ENCODE results near the gene C16orf95.

C16orf95 gene

DNA sequence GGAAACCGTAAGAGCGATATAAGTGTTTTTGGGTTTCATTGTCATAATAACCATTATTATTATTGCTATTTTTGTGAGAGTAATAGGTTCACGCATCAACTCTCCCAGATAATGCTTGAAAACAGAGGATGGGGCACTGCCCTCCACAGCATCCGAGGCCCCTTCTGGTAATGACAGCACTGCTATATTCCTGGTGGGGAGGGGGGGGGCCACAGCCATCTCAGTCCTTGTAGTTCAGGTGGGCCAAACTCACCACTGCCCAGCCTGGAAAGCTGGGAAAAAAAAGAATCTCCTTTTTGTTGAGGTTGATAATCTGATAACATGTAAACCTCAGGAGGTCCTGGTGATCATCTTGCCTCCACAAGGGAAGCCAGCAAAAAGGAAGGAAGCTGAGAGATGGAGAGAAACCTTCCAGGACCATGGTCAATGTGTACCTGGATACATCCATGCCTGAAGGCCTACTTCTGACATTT, 706 bp downstream of the C16orf95 start:
- ChIA-PET POLR2A (interaction anchor here (1.0 to 3.4 kb wide), 13 partner anchors 11 to 387 kb away, joined by 3 to 31 read pairs (median 6); partner anchors contain the start of gene FBXO31), CTCF (interaction anchor here (1.0 to 1.1 kb wide), 2 partner anchors 19 to 254 kb away, joined by 3 read pairs; no protein-coding TSS in a partner anchor)
- no peak for DNase-seq (ENCODE audit: extremely low spot score)
- TF ChIP-seq FOXM1 (IDR thresholded peaks at IDR 0.05; ENCODE audit: borderline replicate concordance): no peak
- TF ChIP-seq SP1 (IDR thresholded peaks at IDR 0.05): no peak
- TF ChIP-seq LEF1 (IDR thresholded peaks at IDR 0.05; ENCODE audit: borderline replicate concordance): no peak
- no peak for TF ChIP-seq CTBP1 (IDR thresholded peaks at IDR 0.05; ENCODE audit: borderline replicate concordance)
- TF ChIP-seq ELF4 (IDR thresholded peaks at IDR 0.05): no peak
- no peak for TF ChIP-seq HDGF (IDR thresholded peaks at IDR 0.05; ENCODE audit: borderline replicate concordance)
- no peak for TF ChIP-seq FOXA1 (IDR thresholded peaks at IDR 0.05)
- TF ChIP-seq L3MBTL2 (conservative IDR thresholded peaks at IDR 0.05): no peak
- TF ChIP-seq, protein P1, sequence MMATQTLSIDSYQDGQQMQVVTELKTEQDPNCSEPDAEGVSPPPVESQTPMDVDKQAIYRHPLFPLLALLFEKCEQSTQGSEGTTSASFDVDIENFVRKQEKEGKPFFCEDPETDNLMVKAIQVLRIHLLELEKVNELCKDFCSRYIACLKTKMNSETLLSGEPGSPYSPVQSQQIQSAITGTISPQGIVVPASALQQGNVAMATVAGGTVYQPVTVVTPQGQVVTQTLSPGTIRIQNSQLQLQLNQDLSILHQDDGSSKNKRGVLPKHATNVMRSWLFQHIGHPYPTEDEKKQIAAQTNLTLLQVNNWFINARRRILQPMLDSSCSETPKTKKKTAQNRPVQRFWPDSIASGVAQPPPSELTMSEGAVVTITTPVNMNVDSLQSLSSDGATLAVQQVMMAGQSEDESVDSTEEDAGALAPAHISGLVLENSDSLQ (IDR thresholded peaks at IDR 0.05): no peak
- TF ChIP-seq TARDBP (IDR thresholded peaks at IDR 0.05): no peak
- no peak for TF ChIP-seq ARNT (IDR thresholded peaks at IDR 0.05)
- TF ChIP-seq BHLHE40 (IDR thresholded peaks at IDR 0.05; ENCODE audit: borderline replicate concordance): no peak
- no peak for TF ChIP-seq FOXK2 (IDR thresholded peaks at IDR 0.05)
- no peak for TF ChIP-seq NFRKB (IDR thresholded peaks at IDR 0.05)
- TF ChIP-seq ZNF384 (IDR thresholded peaks at IDR 0.05): no peak
- no peak for TF ChIP-seq SUZ12 (IDR thresholded peaks at IDR 0.05)

DNA sequence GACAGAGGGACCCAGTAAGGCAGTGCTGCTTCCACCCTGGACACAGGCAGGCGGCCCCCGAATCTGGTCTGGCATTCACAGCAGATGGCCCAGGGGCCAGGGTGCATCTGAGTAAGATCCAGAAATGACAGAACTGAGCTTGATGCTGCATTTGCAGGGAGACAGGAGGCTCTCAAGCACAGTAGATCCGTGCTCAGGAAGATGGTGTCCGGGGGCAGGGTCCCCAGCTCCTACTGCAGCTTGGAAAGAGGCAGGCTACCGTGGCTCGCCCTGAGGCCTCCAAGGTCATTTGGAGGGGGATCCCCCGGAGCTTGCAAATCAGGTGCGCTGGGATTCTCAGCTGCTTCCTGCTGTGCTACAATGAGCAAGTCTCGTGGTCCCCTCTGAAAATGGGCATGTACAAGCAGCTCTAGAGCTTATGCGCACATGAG, 2.2 kb downstream of the C16orf95 start:
- ChIA-PET CTCF (no interaction called here), POLR2A (interaction anchor here (1.5 kb wide), 1 partner anchor 19 kb away, joined by 3 read pairs; no protein-coding TSS in a partner anchor)
- TF ChIP-seq BHLHE40 (IDR thresholded peaks at IDR 0.05; ENCODE audit: borderline replicate concordance) (no peak), FOXA1 (IDR thresholded peaks at IDR 0.05) (no peak), SUZ12 (IDR thresholded peaks at IDR 0.05) (no peak), NFRKB (IDR thresholded peaks at IDR 0.05) (no peak), HDGF (IDR thresholded peaks at IDR 0.05; ENCODE audit: borderline replicate concordance) (no peak), ELF4 (IDR thresholded peaks at IDR 0.05) (no peak), ARNT (IDR thresholded peaks at IDR 0.05) (no peak), TARDBP (IDR thresholded peaks at IDR 0.05) (no peak), FOXK2 (IDR thresholded peaks at IDR 0.05) (no peak), SP1 (IDR thresholded peaks at IDR 0.05) (no peak)
- no peak for DNase-seq (ENCODE audit: extremely low spot score)

DNA sequence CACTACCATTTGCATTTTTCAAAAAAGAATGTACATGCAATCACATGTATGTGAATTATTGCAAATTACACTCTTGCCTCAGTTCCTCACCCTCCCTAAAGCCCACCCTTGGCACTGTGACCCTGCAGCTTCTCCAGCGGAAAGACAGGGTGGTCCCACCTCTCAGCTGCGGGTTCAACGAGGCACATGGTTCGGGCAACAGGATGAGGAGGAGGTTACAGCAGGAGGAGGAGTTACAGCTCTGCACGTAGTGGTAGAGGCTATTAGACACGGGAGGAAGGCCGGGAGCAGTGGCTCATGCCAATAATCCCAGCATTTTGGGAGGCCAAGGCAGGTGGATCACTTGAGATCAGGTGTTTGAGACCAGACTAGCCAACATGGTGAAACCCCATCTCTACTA, 5.2 kb downstream of the C16orf95 start:
- ChIA-PET POLR2A (interaction anchor here (1.6 kb wide), 1 partner anchor 72 kb away, joined by 3 read pairs; the partner anchor contains the start of gene FBXO31), CTCF (no interaction called here)
- TF ChIP-seq SUZ12 (IDR thresholded peaks at IDR 0.05): no peak
- no peak for TF ChIP-seq ARNT (IDR thresholded peaks at IDR 0.05)
- no peak for TF ChIP-seq L3MBTL2 (conservative IDR thresholded peaks at IDR 0.05)
- no peak for TF ChIP-seq ZNF384 (IDR thresholded peaks at IDR 0.05)
- no peak for TF ChIP-seq CTBP1 (IDR thresholded peaks at IDR 0.05; ENCODE audit: borderline replicate concordance)
- no peak for TF ChIP-seq HDGF (IDR thresholded peaks at IDR 0.05; ENCODE audit: borderline replicate concordance)
- no peak for TF ChIP-seq FOXK2 (IDR thresholded peaks at IDR 0.05)
- no peak for TF ChIP-seq FOXM1 (IDR thresholded peaks at IDR 0.05; ENCODE audit: borderline replicate concordance)
- TF ChIP-seq ELF4 (IDR thresholded peaks at IDR 0.05): no peak
- TF ChIP-seq SP1 (IDR thresholded peaks at IDR 0.05): no peak
- TF ChIP-seq, protein P1 (IDR thresholded peaks at IDR 0.05): no peak
- DNase-seq (ENCODE audit: extremely low spot score): no peak

DNA sequence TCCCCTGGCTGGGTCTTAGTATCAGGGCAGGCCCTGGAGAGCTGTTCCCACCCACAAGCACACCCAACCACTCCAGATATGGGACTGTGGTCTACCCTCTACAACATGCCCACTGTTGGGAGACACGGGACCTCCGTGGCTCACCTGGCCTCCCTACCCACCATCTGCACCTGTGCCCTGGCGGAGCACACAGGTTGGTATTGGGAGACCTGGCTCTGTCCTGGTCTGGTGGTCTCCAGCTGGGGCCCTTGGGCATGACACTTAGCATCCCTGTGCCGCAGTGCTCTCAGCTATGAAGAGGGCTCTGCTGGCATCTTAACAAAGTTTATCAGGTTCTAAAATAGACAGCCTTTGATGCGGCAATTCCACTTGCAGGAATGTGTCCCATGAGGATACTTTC, 5.8 kb downstream of the C16orf95 start:
- CTCF ChIA-PET: no interaction called here
- POLR2A ChIA-PET: no interaction called here
- no peak for DNase-seq (ENCODE audit: extremely low spot score)
- TF ChIP-seq L3MBTL2 (conservative IDR thresholded peaks at IDR 0.05): no peak
- no peak for TF ChIP-seq CTBP1 (IDR thresholded peaks at IDR 0.05; ENCODE audit: borderline replicate concordance)
- no peak for TF ChIP-seq TARDBP (IDR thresholded peaks at IDR 0.05)
- TF ChIP-seq BHLHE40 (IDR thresholded peaks at IDR 0.05; ENCODE audit: borderline replicate concordance): no peak
- TF ChIP-seq, protein P1 (IDR thresholded peaks at IDR 0.05): no peak
- no peak for TF ChIP-seq FOXA1 (IDR thresholded peaks at IDR 0.05)
- no peak for TF ChIP-seq NFRKB (IDR thresholded peaks at IDR 0.05)
- TF ChIP-seq LEF1 (IDR thresholded peaks at IDR 0.05; ENCODE audit: borderline replicate concordance): no peak
- no peak for TF ChIP-seq SUZ12 (IDR thresholded peaks at IDR 0.05)
- TF ChIP-seq SP1 (IDR thresholded peaks at IDR 0.05): no peak

DNA sequence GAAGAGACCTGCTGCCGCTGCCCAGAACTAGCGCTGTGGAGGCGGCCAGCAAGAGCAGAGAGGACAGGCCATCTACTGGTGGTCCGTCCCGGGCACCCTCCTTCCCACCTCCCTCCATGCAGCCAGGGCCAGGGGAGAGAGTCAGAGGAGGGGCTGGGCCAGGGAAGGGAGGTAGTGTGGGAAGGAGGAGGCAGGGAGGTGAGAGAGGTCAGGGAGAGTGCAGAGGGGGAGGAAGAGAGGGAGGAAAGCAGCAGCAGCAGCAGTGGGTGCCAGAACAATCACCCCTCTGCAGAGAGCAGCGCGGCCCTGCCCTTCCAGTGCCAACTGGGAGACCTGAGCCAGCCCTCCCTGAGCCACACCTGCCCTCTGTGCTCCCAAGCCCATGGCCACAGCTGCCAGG, 6.6 kb downstream of the C16orf95 start:
- no peak for TF ChIP-seq FOXK2 (IDR thresholded peaks at IDR 0.05)
- no peak for TF ChIP-seq SUZ12 (IDR thresholded peaks at IDR 0.05)
- no peak for TF ChIP-seq ZNF384 (IDR thresholded peaks at IDR 0.05)
- no peak for TF ChIP-seq TARDBP (IDR thresholded peaks at IDR 0.05)
- TF ChIP-seq, protein P1 (IDR thresholded peaks at IDR 0.05): no peak
- no peak for TF ChIP-seq SP1 (IDR thresholded peaks at IDR 0.05)
- no peak for TF ChIP-seq FOXM1 (IDR thresholded peaks at IDR 0.05; ENCODE audit: borderline replicate concordance)
- TF ChIP-seq L3MBTL2 (conservative IDR thresholded peaks at IDR 0.05): no peak
- no peak for TF ChIP-seq BHLHE40 (IDR thresholded peaks at IDR 0.05; ENCODE audit: borderline replicate concordance)
- no peak for TF ChIP-seq FOXA1 (IDR thresholded peaks at IDR 0.05)
- TF ChIP-seq HDGF (IDR thresholded peaks at IDR 0.05; ENCODE audit: borderline replicate concordance): no peak
- no peak for TF ChIP-seq LEF1 (IDR thresholded peaks at IDR 0.05; ENCODE audit: borderline replicate concordance)
- no peak for TF ChIP-seq NFRKB (IDR thresholded peaks at IDR 0.05)
- no peak for TF ChIP-seq ARNT (IDR thresholded peaks at IDR 0.05)
- TF ChIP-seq CTBP1 (IDR thresholded peaks at IDR 0.05; ENCODE audit: borderline replicate concordance): no peak
- no peak for TF ChIP-seq ELF4 (IDR thresholded peaks at IDR 0.05)
- no peak for DNase-seq (ENCODE audit: extremely low spot score)
- ChIA-PET CTCF (no interaction called here), POLR2A (no interaction called here)

Data from HEK293T (cell line).